ENCODE results near the gene FAF1. TPM values are rescaled to one million over a fixed set of nuclear protein-coding genes. Genes with fewer than 3 reads are reported as not detected.

The FAF1 gene
- total and polyA plus RNA-seq, 2 of the 8 experiments (the other 6 are each of a cell fraction or from before 2014, with no cell fraction given) = 10.8 to 65.9 TPM

GRCh38 chr1:50969611-50970508 is 9.8 kb upstream of the FAF1 start, which contains the start of gene CDKN2C (continued):
- TF ChIP-seq TAF7 (optimal IDR thresholded peaks at IDR 0.05; ENCODE audit: borderline replicate concordance, low read depth, low read length) (no peak), ATF3 (IDR thresholded peaks at IDR 0.05; ENCODE audit: insufficient read depth, low read depth, low read length) (no peak), FOSL1 (IDR thresholded peaks at IDR 0.05; ENCODE audit: insufficient read depth, low read depth, low read length) (no peak), NANOG (IDR thresholded peaks at IDR 0.05; ENCODE audit: insufficient read depth, low read depth, low read length, poor library complexity, severe bottlenecking) (no peak), KDM5A (IDR thresholded peaks at IDR 0.05; ENCODE audit: low read length) (no peak), GABPA (IDR thresholded peaks at IDR 0.05; ENCODE audit: borderline replicate concordance, insufficient read depth, low read length) (no peak), YY1 (IDR thresholded peaks at IDR 0.05; ENCODE audit: low read depth, low read length) (no peak), EP300 (IDR thresholded peaks at IDR 0.05; ENCODE audit: borderline replicate concordance in 1 of 2, low read depth in 2 of 2, low read length in 2 of 2) (no peak), KDM1A (IDR thresholded peaks at IDR 0.05; ENCODE audit: borderline replicate concordance, low read length) (no peak), BRCA1 (IDR thresholded peaks at IDR 0.05; ENCODE audit: low read depth, low read length) (no peak), CTCF (IDR thresholded peaks at IDR 0.05; ENCODE audit: control extremely low read depth in 1 of 3, insufficient read depth in 1 of 3, low read depth in 1 of 3, low read length in 3 of 3) (no peak), HDAC6 (IDR thresholded peaks at IDR 0.05; ENCODE audit: low read depth, low read length) (no peak), POLR2A (IDR thresholded peaks at IDR 0.05; ENCODE audit: control extremely low read depth in 1 of 2, low read depth in 2 of 2, low read length in 2 of 2) (no peak), SP1 (IDR thresholded peaks at IDR 0.05; ENCODE audit: low read depth, low read length) (no peak), MAFK (IDR thresholded peaks at IDR 0.05; ENCODE audit: low read depth, low read length) (no peak), RBBP5 (IDR thresholded peaks at IDR 0.05; ENCODE audit: borderline replicate concordance, low read depth, low read length) (no peak), SIX5 (IDR thresholded peaks at IDR 0.05; ENCODE audit: low read depth, low read length) (no peak)
- TF ChIP-seq, protein P1, sequence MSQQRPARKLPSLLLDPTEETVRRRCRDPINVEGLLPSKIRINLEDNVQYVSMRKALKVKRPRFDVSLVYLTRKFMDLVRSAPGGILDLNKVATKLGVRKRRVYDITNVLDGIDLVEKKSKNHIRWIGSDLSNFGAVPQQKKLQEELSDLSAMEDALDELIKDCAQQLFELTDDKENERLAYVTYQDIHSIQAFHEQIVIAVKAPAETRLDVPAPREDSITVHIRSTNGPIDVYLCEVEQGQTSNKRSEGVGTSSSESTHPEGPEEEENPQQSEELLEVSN (IDR thresholded peaks at IDR 0.05) = no peak

Measured in H1 (cell line).